ENCODE results near the gene DAGLA.

GRCh38 chr11:61737131-61737530 lies 56.9 kb downstream of the DAGLA start:
- no peak for TF ChIP-seq CTCF (IDR thresholded peaks at IDR 0.05)
- TF ChIP-seq POLR2AphosphoS5 (IDR thresholded peaks at IDR 0.05), result no peak
